DND-41 (cell line): Measurements from ENCODE around the gene DIDO1.
"Not testable (repeated sequence)": the region's sequence is repeated elsewhere in the genome, so short reads cannot be mapped to it uniquely, and the experiment has no call there.

Experiments used
- CTCF ChIP-seq: IDR thresholded peaks from 2 replicates; pipeline ENCODE4 v1.5.1; 2012; ENCODE audit warnings: borderline replicate concordance, low read length, moderate library complexity, mild to moderate bottlenecking; ENCODE audit not compliant: poor library complexity, severe bottlenecking; ENCODE audit errors: extremely low read depth
- EZH2 ChIP-seq: IDR thresholded peaks from 3 replicates; pipeline ENCODE4 v1.6.1; 2012; ENCODE audit warnings: borderline replicate concordance, low read depth, mild to moderate bottlenecking, moderate library complexity, low read length, inconsistent platforms; ENCODE audit not compliant: severe bottlenecking

GRCh38 chr20:62848917-62849316, 77.4 kb downstream of the DIDO1 start:
- TF ChIP-seq CTCF, EZH2: not testable (repeated sequence)
